ENCODE measurements around the gene PGF. TPM values are rescaled to one million over a fixed set of nuclear protein-coding genes. Genes with fewer than 3 reads are reported as not detected.

The PGF gene
- total RNA-seq, 4 donors from 2014 or later = 3.5 to 10.5 (median 7.9) TPM

DNA sequence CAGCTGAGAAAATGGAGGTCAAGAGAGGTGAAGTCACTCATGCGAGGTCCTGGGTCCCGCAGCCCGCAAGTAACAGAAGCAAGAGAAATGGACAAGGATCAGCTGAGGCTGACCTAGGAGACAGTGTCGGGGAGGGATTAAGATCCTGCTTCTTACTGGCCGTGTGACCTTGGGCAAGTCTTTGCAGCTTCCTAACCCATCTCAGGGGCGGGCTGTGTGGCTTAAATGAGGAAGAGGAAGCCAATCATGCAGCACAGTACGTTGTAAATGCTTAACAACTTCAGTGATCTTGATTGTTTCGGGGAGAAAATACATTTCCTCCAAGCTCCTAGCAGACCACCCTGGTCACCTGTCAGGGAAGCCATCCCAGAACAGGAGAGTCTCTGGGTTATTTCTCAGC is 7.1 kb upstream of the PGF start:
- no peaks in the 10 kb centered on the region for H3K27me3 ChIP-seq
- no peak overlapping the region for H3K27ac ChIP-seq
- WGBS = 84% methylated on average over 8 of the region's 8 CpGs
- no peak for DNase-seq (ENCODE audit: low spot score in 2 of 2)
- no peaks in the 10 kb centered on the region for H3K36me3 ChIP-seq
- peaks cover 23% of the 10 kb centered on the region for H3K4me1 ChIP-seq
- TF ChIP-seq EP300 (IDR thresholded peaks at IDR 0.05) (no peak), POLR2AphosphoS5 (IDR thresholded peaks at IDR 0.05) (no peak), POLR2A (IDR thresholded peaks at IDR 0.05) (no peak), CTCF (IDR thresholded peaks at IDR 0.05) (no peak)
- H3K9me3 ChIP-seq = no peaks in the 10 kb centered on the region
- H3K4me3 ChIP-seq = no peak overlapping the region

DNA sequence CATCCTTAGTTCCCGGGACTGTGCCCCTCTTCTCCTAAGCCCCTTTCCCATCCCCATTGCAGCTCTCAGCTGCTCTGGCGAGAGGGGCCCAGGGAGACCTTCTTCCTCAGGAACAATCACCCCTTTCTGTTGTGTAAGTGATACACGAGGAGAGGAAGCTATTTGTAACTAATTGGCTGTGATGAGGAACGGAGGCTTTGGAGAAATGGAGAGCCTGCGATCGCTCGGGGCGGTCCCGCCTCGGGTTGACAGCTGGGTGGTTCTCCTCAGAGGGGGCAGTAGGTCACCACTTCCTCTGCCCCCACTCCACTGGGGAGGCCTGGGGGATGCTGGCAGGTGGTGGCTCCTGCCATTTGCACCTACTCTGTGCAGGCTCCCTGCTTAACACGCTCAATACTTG is 6.6 kb upstream of the PGF start:
- Histone ChIP-seq H3K36me3 (no peaks in the 10 kb centered on the region), H3K27ac (no peak overlapping the region), H3K27me3 (no peaks in the 10 kb centered on the region), H3K9me3 (no peaks in the 10 kb centered on the region), H3K4me3 (no peak overlapping the region), H3K4me1 (peaks cover 23% of the 10 kb centered on the region)
- 87% methylated on average over 10 of the region's 11 CpGs for WGBS
- no peak for DNase-seq (ENCODE audit: low spot score in 2 of 2)
- TF ChIP-seq POLR2AphosphoS5 (IDR thresholded peaks at IDR 0.05) (no peak), POLR2A (IDR thresholded peaks at IDR 0.05) (no peak), EP300 (IDR thresholded peaks at IDR 0.05) (no peak), CTCF (IDR thresholded peaks at IDR 0.05) (no peak)

- Histone ChIP-seq H3K27ac (no peak overlapping the region), H3K36me3 (no peaks in the 10 kb centered on the region), H3K27me3 (no peaks in the 10 kb centered on the region), H3K9me3 (no peaks in the 10 kb centered on the region), H3K4me1 (peaks cover 23% of the 10 kb centered on the region), H3K4me3 (no peak overlapping the region)
- no peak for DNase-seq (ENCODE audit: low spot score in 2 of 2)
- WGBS = 69% methylated on average over 4 of the region's 5 CpGs
- TF ChIP-seq EP300 (IDR thresholded peaks at IDR 0.05) (no peak), CTCF (IDR thresholded peaks at IDR 0.05) (no peak), POLR2A (IDR thresholded peaks at IDR 0.05) (no peak), POLR2AphosphoS5 (IDR thresholded peaks at IDR 0.05) (no peak)
These were observed 6.0 kb upstream of the PGF start for GRCh38 chr14:74961238-74961911.

DNA sequence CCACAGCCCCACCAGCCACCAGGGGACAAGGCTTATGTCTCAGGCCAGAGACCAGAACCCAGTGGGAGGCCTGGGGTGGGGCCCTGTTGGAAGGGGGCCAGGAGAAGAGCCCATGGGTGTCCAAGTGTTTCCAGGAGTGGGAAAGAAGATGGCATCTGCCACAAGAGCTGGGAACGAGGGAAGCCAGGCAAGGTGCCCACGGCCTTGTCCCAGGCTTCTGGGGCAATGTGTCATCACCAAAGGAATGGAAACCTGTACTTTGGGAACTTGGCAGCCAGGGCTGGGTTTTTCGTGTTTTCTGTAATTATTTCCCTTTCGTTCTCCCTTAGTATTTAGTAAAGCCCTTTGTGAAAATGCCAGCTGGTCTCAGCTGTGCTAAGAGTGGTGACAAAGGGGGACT is 5.3 kb upstream of the PGF start:
- H3K27ac ChIP-seq = no peak overlapping the region
- peaks cover 26% of the 10 kb centered on the region for H3K4me1 ChIP-seq
- H3K36me3 ChIP-seq = no peaks in the 10 kb centered on the region
- 49% methylated on average over 4 of the region's 4 CpGs for WGBS
- H3K9me3 ChIP-seq = no peaks in the 10 kb centered on the region
- H3K4me3 ChIP-seq = no peak overlapping the region
- no peak for TF ChIP-seq EP300 (IDR thresholded peaks at IDR 0.05)
- TF ChIP-seq POLR2A (IDR thresholded peaks at IDR 0.05) = no peak
- TF ChIP-seq CTCF (IDR thresholded peaks at IDR 0.05) = no peak
- TF ChIP-seq POLR2AphosphoS5 (IDR thresholded peaks at IDR 0.05) = no peak
- H3K27me3 ChIP-seq = no peaks in the 10 kb centered on the region
- no peak for DNase-seq (ENCODE audit: low spot score in 2 of 2)

DNA sequence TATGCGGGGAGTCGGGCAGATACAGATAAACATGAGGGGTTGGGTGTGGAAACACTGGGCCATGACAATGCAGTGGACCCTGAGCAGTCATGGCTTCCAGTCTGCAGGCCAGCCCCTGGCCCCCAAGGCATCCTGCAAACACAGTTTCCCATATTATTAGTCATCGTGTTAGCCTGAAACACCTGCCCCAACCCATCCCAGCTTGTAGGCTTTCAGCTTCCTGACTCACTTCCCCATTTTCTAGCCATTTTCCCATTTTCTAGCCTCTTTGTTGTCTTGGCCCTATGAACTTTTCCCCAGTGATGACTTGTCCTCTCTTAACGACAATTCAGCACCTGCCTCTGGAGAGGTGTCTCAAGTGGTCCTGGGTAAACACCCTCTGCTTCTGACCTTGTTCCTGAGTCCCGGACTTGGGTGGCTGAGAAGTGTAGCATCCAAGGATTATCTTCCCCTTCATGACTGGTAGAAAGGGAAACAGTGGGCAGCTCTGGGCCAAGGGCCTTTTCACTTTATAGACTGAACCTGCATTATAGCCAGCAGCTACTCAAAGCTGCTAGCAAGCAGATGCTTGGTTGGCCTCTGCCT is 4.3 kb upstream of the PGF start:
- TF ChIP-seq POLR2A (IDR thresholded peaks at IDR 0.05) (no peak), EP300 (IDR thresholded peaks at IDR 0.05) (no peak), POLR2AphosphoS5 (IDR thresholded peaks at IDR 0.05) (no peak), CTCF (IDR thresholded peaks at IDR 0.05) (no peak)
- DNase-seq (ENCODE audit: low spot score in 2 of 2) = no peak
- Histone ChIP-seq H3K4me1 (peaks cover 31% of the 10 kb centered on the region), H3K9me3 (no peaks in the 10 kb centered on the region), H3K27me3 (no peaks in the 10 kb centered on the region), H3K27ac (no peak overlapping the region), H3K4me3 (no peak overlapping the region), H3K36me3 (no peaks in the 10 kb centered on the region)
- 63% methylated on average over 5 of the region's 5 CpGs for WGBS
